GM19351 (cell line): ENCODE measurements around the gene HNRNPA0.

Experiments
- ATAC-seq: cut with Tn5 transposase; IDR thresholded peaks from one replicate; pipeline ENCODE4 v1.9.1; 2021; ENCODE audit warnings: mild to moderate bottlenecking, moderate library complexity; ENCODE audit not compliant: unreplicated experiment

HNRNPA0 gene

DNA sequence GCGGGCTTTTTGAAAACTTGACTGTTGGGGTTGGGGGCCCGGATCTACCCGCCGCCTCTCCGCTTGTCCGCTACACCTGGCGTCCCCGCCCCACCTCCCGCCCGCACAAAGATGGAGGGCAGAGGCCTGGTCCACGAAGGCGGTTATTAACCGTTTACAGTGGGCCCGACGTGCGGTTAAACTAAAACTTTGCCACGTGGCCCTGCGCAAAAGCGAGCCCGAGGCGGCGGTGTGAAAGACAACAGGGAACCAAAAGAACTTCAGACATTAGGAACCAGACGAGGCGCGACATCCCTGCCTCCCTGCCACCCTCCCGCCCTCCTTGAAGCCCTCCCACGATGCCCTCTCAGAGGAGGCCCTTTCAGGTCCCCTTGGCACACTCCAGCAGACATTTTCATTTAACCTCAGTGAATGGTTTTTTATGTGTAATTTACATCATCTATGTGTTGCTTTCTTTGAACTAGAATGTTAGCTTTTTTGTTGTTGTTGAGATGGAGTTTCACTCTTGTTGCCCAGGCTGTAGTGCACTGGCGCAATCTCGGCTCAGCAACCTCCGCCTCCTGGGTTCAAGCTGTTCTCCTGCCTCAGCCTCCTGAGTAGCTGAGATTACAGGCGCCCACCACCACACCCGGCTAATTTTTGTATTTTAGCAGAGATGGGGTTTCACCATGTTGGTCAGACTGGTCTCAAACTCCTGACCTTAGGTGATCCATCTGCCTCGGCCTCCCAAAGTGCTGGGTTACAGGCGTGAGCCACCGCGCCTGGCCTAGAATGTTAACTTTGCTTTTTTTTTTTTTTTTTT is 999 bp upstream of the HNRNPA0 start:
- ATAC-seq = peak; percentile 14

DNA sequence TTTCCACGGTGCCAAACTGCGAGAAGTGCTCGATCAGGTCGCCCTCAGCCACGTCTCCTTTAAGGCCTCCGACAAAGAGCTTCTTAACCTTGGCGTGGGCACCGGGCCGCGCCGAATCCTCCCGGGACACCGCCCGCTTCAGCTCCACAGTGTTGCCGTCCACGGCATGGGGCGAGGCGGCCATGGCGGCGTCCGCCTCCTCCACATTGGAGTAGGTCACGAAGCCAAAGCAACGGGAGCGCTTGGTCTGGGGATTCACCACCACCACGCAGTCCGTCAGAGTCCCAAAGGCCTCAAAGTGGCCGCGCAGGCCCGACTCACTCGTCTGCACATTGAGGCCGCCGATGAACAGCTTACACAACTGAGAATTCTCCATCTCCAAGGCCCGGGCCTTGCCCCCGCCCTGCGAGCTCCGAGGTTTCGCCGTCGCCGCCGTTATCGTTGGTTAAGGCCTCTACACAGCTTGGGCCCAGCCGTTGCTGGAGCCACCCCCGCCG is 424 bp downstream of the HNRNPA0 start:
- peak; percentile 6 for ATAC-seq

DNA sequence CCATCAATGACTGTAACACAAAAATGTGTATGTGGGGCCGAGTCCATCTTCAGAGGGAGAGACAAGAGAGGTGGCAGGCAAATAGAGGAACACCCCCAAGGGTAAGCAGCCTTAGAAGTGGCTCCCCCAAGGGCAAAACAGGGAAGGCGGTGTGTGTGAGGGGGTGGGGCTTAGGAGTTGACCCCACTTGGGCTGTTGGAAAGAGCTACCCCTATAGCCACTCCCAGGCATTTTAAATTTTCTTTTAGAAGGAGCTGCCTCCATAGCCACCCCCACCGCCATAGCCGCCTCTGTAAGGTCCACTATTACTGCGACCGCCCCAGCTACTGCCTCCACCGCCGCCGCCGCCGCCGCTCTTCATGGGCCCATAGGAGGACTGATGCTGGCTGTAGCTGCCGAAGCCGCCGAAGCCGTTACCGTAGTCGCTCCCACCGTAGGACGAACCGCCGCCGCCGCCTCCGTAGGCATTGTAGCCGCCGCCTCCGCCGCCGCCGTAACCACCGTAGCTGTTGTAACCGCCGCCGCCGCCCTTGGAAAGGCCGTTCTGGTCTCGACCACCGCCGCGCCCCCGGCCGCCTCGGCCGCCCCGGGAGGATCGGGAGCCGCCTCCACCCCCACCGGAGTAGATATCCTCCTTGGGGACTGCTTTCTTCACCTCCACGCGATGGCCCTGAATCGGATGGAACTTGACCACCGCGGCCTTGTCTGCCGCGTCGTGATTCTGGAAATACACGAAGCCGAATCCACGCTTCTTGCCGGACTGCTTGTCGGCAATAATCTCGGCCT is 1.1 kb downstream of the HNRNPA0 start:
- no peak for ATAC-seq

DNA sequence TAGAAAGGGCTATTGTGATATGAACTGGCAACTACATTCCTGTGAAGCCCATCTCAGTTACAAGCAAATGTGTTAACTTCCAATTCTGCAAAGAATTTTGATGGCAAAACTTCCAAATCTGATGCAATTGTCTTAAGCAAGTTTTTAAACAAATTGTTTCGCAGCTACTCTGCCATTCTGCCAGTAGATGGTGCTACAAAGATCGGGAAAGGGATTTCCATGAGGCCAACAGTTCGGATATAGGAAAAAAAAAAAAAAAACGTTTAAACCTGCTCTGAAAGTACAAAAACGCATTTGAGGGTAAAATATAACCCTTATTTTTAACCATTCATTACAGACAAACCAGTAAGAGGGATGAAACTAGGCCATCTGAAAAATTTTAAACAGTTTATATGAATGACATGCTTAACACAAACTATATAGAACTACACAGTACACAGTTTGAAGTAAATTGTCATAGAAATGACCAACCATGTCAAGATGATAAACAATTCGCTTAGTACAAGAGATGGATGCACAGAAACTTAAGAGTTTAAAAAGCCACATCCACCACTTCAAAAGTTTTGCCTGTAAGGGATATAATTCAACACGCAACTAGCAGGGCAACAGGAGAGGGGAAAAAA is 2.2 kb downstream of the HNRNPA0 start:
- no peak for ATAC-seq

DNA sequence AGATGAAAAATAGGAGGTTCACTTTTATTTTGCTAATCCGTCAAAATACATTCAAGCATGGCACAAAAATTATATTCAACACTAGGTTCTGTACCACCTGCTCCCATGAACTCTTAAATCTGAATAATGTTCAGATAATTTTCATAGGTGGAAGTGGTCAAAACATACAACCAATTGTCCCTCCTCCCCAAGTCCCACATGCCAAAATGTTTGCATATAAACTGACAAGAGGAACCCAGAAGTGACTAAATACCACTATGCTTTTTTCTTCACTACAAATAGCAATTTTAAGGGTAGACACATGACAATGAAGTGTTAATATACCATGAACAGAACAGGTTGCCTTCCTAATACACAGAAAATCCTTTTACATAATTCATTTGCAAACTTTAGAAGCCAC is 3.7 kb downstream of the HNRNPA0 start:
- no peak for ATAC-seq

GRCh38 chr5:137747848-137748247 is 6.3 kb downstream of the HNRNPA0 start:
- no peak for ATAC-seq

DNA sequence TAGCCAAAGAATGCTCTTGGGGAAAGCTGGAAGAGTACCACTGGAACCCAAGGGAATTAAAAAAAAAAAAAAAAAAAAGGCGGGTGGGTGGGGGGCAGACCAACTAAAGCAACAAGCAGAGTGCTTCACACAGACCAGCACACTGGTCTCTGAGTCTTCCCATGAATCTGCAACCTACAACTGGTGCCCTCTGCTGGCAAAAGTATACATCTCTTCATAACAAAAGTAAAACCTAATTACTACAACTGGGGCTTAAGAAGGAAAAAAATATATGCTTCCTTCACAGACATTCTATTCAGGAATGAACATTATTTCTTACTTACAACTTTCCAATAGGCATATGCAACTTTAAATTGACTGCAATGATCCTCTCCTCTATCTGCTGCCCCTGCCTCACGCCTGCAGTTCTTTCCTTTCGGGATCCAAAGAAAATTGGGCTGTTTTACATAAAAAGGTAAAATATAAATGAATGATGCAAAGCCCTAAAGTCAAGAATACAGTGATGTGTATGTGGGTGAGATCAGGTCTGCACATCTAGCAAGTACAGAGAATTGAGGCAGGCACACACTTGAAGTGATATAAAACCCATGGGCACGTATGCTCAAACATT is 11.0 kb downstream of the HNRNPA0 start:
- ATAC-seq = peak; percentile 78

DNA sequence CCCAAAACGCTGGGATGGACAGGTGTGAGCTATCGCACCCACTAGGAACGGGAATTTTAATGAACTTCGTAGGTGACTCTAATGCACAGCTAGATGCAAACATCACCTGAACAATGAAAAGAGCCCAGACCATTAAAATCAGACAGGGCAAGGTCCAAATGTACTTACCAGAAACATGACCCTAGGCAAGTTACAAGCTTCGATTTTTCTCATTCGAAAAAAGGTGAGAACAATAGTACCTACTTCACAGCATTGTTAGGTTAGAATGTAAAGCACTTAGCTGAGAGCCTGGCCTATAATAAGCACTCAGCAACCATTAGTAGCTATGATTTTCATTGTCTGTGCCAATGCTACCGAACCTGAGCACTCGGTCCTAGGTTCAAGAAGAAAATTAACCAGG is 12.4 kb downstream of the HNRNPA0 start:
- ATAC-seq = no peak

- no peak for ATAC-seq
Observed at GRCh38 chr5:137739737-137740136, 14.4 kb downstream of the HNRNPA0 start.

- ATAC-seq = no peak
Observed at GRCh38 chr5:137738947-137739346, 15.2 kb downstream of the HNRNPA0 start.

DNA sequence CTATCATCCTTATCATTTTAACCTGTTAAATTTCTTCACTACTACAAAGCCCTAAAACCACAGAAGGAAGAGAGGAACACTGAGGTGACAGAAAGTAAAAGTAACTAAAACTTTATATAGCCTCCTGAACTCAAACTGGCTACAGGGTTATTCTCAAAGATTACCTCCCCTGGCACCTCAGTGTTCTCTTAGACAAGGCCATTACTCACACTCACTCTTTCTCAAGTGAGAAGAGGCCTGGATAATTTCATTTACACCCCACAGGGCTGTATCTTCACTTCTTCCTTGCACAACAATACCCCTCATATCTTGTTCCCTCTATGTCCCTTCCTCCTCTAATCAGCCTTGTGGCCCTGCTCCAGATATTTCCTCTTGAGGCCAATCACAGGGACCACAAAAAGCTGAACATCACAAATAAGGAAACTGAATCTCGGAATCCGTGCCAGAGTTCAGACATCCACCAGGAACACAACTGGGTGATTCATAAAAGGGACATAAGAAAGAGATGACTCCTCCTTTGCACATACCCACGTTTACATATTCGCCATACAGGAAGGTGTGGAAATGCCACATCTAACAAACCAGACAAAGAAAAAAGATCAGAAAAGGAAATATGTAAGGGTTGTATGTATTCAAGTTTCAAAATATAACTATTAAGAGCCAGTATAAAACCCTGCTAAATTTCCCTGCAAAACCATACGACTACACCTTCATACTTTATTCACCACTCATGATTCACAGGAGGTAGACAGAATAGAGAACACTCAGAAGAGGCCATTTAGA is 16.6 kb downstream of the HNRNPA0 start:
- no peak for ATAC-seq

- ATAC-seq = no peak
Observed at GRCh38 chr5:137736496-137736895, 17.7 kb downstream of the HNRNPA0 start.

DNA sequence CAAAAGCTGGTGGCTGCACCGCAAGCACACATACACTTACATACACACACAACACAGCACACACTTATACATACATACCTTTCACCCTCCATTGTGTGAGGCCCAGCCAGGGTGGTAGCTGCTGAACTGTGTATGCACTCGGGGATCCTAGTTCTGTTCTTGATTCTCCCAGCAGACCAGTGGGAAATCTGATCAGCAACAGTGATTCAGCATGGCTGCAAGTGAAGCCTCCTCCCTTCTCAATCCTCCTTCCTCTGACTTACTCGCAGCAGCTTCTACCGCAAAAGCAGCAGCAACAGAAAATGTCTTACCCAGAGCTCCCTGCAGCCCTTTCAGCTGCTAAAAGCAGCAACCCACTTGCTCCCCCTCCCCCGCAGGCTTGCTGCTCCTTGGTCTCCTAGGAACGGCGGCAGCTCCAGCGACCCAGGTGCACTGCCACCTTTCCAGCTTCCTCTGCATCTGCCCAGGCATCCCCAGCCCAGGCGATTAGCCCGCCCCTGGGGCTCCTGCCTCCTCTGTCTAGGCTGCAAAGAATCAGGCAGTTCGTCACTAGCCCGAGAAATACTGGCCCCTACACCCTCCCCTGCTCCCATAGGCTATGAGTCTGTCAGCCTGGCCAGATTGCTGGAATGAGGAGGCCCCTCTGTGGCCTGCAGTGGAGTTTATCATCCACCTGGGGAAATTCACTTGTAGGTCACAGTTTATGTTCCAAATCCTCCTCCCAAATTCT is 18.4 kb downstream of the HNRNPA0 start, which contains the start of gene KLHL3:
Gene KLHL3, minus strand, starts transcription at position 535 of the 730 bp plus-strand sequence. Its CDS starts 443 bp downstream, at position 92.
- ATAC-seq = peak; percentile 55

- peak; percentile 3 for ATAC-seq
Observed at GRCh38 chr5:137734962-137735554, 19.1 kb downstream of the HNRNPA0 start.

GRCh38 chr5:137734331-137734730 is 19.8 kb downstream of the HNRNPA0 start:
- no peak for ATAC-seq

DNA sequence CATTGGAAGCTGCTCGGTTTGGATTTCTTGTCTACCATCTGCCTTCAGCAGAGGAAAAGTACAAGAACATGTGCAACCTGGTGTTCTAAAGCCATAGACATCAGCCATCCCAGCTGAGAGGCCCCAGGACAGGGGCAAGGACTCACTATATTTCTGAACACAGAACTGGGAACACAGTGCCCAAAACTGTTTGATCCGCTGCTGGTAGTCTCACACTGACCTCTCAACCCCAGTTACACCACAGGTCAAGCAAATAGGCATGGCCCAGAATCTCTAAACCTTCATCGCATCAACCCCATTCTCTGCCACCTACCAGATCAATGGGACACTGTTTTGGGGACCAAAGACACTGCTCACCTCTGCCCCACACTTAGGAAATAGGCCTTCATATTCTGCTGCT is 20.2 kb downstream of the HNRNPA0 start:
- ATAC-seq = no peak

DNA sequence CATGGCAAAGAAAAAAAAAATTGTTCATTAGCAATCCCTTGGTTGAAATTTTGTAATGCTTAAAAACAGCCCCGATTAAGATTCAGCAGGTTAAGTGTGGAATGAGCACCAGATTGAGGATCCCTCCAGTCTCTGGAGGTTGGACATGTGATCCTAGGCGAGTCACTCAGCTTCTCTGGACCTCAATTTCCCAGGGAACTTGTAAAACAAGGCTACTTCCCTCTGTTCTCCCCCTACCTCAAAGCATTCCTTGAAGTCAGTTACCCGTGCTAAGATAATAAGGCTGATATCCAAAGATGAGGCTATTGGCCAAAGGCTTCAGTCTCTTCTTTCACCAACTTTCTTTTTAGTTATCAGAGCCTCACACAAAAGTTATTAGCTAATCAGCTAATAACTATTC is 21.2 kb downstream of the HNRNPA0 start:
- no peak for ATAC-seq

DNA sequence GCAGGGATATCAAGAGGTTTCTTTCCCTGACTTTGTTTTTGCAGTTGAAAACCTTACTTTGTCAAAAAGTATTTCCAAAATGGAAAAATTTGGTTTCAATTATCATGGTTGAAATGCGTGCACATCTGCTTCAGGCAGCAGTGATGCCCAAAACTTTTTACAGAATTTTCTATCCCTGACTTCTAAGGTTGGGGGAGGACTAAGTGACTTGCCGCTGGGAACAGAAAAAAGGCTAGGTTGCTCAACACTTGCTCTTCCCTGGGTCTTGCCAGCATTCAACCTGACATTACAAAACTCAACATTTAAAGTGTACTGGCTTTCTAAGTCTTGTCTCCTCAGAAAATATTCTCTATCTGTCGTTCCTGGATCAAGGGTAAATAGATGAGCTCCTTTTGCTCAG is 23.0 kb downstream of the HNRNPA0 start:
- no peak for ATAC-seq

- no peak for ATAC-seq
Observed at GRCh38 chr5:137730336-137730735, 23.8 kb downstream of the HNRNPA0 start.
